H1 (cell line): ENCODE measurements around the gene SGK2. TPM values are rescaled to one million over a fixed set of nuclear protein-coding genes. Genes with fewer than 3 reads are reported as not detected.

Experiments used
- ATF2 ChIP-seq: IDR thresholded peaks from 2 replicates; pipeline ENCODE4 v1.6.1; 2012; ENCODE audit warnings: low read length, inconsistent platforms
- CHD7 ChIP-seq: fragments of 300-600 bp; sonication (generic); IDR thresholded peaks from 2 replicates; pipeline ENCODE4 v1.7.1; 2012; ENCODE audit warnings: low read length, moderate library complexity, mild to moderate bottlenecking, inconsistent platforms; ENCODE audit not compliant: insufficient replicate concordance
- CREB1 ChIP-seq: IDR thresholded peaks from 2 replicates; pipeline ENCODE4 v1.6.1; 2012; ENCODE audit warnings: inconsistent platforms
- E2F6 ChIP-seq: IDR thresholded peaks from 2 replicates; pipeline ENCODE4 v1.6.1; 2012; ENCODE audit warnings: inconsistent platforms
- SAP30 ChIP-seq: fragments of 300-600 bp; sonication (generic); IDR thresholded peaks from 2 replicates; pipeline ENCODE4 v1.7.1; 2012; ENCODE audit warnings: low read length, moderate library complexity, mild to moderate bottlenecking, inconsistent platforms; ENCODE audit not compliant: insufficient read depth, insufficient replicate concordance
- SIRT6 ChIP-seq: IDR thresholded peaks from one replicate; pipeline ENCODE4 v1.7.1; 2012; ENCODE audit warnings: low read length, inconsistent platforms
- polyA plus RNA-seq, 7 experiments: library from polyadenylated mRNA; depleted of rRNA in 3 of 7; stranded (reverse) in 5 of 7; unstranded in 2 of 7; fragments of >200 nt in 5 of 7; fragments of 200-250 nt in 2 of 7; gene quantifications; 1 replicate in 5 of 7; 2 replicates in 1 of 7; 4 replicates in 1 of 7; pipeline versions ENCODE4 v1.2.1 to v1.2.3, GENCODE V29; 2011 to 2013; ENCODE audit warnings: missing spikeins in 2 of 7, mixed read lengths in 2 of 7
- total RNA-seq: library from RNA; stranded (reverse); fragmentation: NEBNext Ultra II Directional; extraction: Animal tissue kit (Norgen Biotek cat#: 25700); gene quantifications from 2 replicates; pipeline ENCODE4 v1.2.1, GENCODE V29; 2021

The SGK2 gene
- total and polyA plus RNA-seq, 2 of the 8 experiments (the other 6 are each of a cell fraction or from before 2014, with no cell fraction given), result 0.21 TPM; not detected in 1

- no peak for TF ChIP-seq CHD7
- no peak for TF ChIP-seq E2F6
- TF ChIP-seq ATF2, result no peak
- TF ChIP-seq SAP30, result no peak
- no peak for TF ChIP-seq CREB1
- TF ChIP-seq SIRT6, result no peak
Observed at GRCh38 chr20:43579861-43580793, 21.3 kb downstream of the SGK2 start (continued).
